ENCODE results near the gene GIPR. TPM values are rescaled to one million over a fixed set of nuclear protein-coding genes. Genes with fewer than 3 reads are reported as not detected.
"Not testable (repeated sequence)": the region's sequence is repeated elsewhere in the genome, so short reads cannot be mapped to it uniquely, and the experiment has no call there.

The GIPR gene
- total RNA-seq, 5 donors from 2014 or later (not counting 1 experiment from before 2014, with no cell fraction given), result 6.9 to 10.8 (median 7.1) TPM

- Mint-ChIP-seq H3K4me3 (peak overlapping the region in 1 of 3 donors; percentile 17), H3K9me3 (no peaks in the 10 kb centered on the region), H3K36me3 (peaks cover 14% of the 10 kb centered on the region), H3K4me1 (peaks cover 11 to 21% (median 14%) of the 10 kb centered on the region in 3 donors), H3K27me3 (no peaks in the 10 kb centered on the region), H3K27ac (peak overlapping the region in 1 of 2 donors; percentile 28)
- CTCF ChIA-PET, result interaction anchor here (0.6 to 3.4 kb wide), 2 partner anchors 11 to 1888 kb away, joined by 4 to 20 read pairs; partner anchors contain the start of genes QPCTL (in 1 of the 2) and SNRPD2 (in 1 of the 2)
- Histone ChIP-seq H3K9me3 (no peaks in the 10 kb centered on the region), H3K27ac (ENCODE audit: low read length) (no peak overlapping the region), H3K4me1 (ENCODE audit: control insufficient read depth in 1 of 2, extremely low read depth in 1 of 2, insufficient read depth in 2 of 2, low read length in 2 of 2) (peaks cover 0 to 28% of the 10 kb centered on the region in 2 experiments), H3K27me3 (replicated peaks in 1 of 2; ENCODE audit: control insufficient read depth in 2 of 2, extremely low read depth in 1 of 2, insufficient read depth in 2 of 2, low read length in 1 of 2) (peaks cover 0 to 8% of the 10 kb centered on the region in 2 experiments), H3K36me3 (ENCODE audit: control insufficient read depth in 2 of 2, extremely low read depth in 1 of 2, insufficient read depth in 1 of 2, low read length in 1 of 2) (peaks cover 0 to 16% of the 10 kb centered on the region in 2 donors), H3K4me3 (ENCODE audit: control insufficient read depth in 1 of 2, extremely low read depth in 1 of 2, low read length in 1 of 2) (no peak overlapping the region)
- DNase-seq (no peak), ATAC-seq (replicated peaks in 1 of 4) (no peak)
- POLR2A ChIA-PET, result interaction anchor here in 1 of 2 donors (0.7 kb wide), 1 partner anchor 1991 kb away, joined by 3 read pairs; no protein-coding TSS in a partner anchor
- WGBS (ENCODE audit: insufficient coverage), result 92% methylated on average over 6 of the region's 8 CpGs
Observed at GRCh38 chr19:45682117-45682516, 14.1 kb downstream of the GIPR start.

- DNase-seq (no peak), ATAC-seq (replicated peaks in 1 of 4) (no peak)
- Histone ChIP-seq H3K27ac (ENCODE audit: low read length) (no peak overlapping the region), H3K27me3 (replicated peaks in 1 of 2; ENCODE audit: control insufficient read depth in 2 of 2, extremely low read depth in 1 of 2, insufficient read depth in 2 of 2, low read length in 1 of 2) (peaks cover 0 to 3% of the 10 kb centered on the region in 2 experiments), H3K36me3 (ENCODE audit: control insufficient read depth in 2 of 2, extremely low read depth in 1 of 2, insufficient read depth in 1 of 2, low read length in 1 of 2) (peaks cover 1 to 24% of the 10 kb centered on the region in 2 donors), H3K4me3 (ENCODE audit: control insufficient read depth in 1 of 2, extremely low read depth in 1 of 2, low read length in 1 of 2) (no peak overlapping the region), H3K9me3 (no peaks in the 10 kb centered on the region), H3K4me1 (ENCODE audit: control insufficient read depth in 1 of 2, extremely low read depth in 1 of 2, insufficient read depth in 2 of 2, low read length in 2 of 2) (peaks cover 0 to 24% of the 10 kb centered on the region in 2 experiments)
- no peaks in the 10 kb centered on the region for H3K9me3 Mint-ChIP-seq
- peak overlapping the region in 1 of 2 donors; percentile 3 for H3K27ac Mint-ChIP-seq
- peaks cover 6 to 14% (median 8%) of the 10 kb centered on the region in 3 donors for H3K4me1 Mint-ChIP-seq
- ChIA-PET POLR2A (no interaction called here), CTCF (interaction anchor here in 1 of 2 donors (0.6 kb wide), 1 partner anchor 546 kb away, joined by 3 read pairs; no protein-coding TSS in a partner anchor)
- no peaks in the 10 kb centered on the region for H3K27me3 Mint-ChIP-seq
- H3K4me3 Mint-ChIP-seq, result no peak overlapping the region
- H3K36me3 Mint-ChIP-seq, result peaks cover 16% of the 10 kb centered on the region
- WGBS (ENCODE audit: insufficient coverage), result 88% methylated on average over 5 of the region's 5 CpGs
Observed at GRCh38 chr19:45682908-45683307, 14.9 kb downstream of the GIPR start.

- peaks cover 0 to 18% of the 10 kb centered on the region in 2 experiments for H3K4me1 ChIP-seq (ENCODE audit: control insufficient read depth in 1 of 2, extremely low read depth in 1 of 2, insufficient read depth in 2 of 2, low read length in 2 of 2)
- H3K9me3 Mint-ChIP-seq; ATAC-seq (replicated peaks in 1 of 4); H3K27ac ChIP-seq (ENCODE audit: low read length); DNase-seq; H3K4me3 ChIP-seq (ENCODE audit: control insufficient read depth in 1 of 2, extremely low read depth in 1 of 2, low read length in 1 of 2); H3K4me3 Mint-ChIP-seq; H3K9me3 ChIP-seq; H3K27me3 Mint-ChIP-seq; POLR2A ChIA-PET; H3K27ac Mint-ChIP-seq; H3K27me3 ChIP-seq (replicated peaks in 1 of 2; ENCODE audit: control insufficient read depth in 2 of 2, extremely low read depth in 1 of 2, insufficient read depth in 2 of 2, low read length in 1 of 2): not testable (repeated sequence)
- Mint-ChIP-seq H3K36me3 (peaks cover 24% of the 10 kb centered on the region), H3K4me1 (peaks cover 12 to 16% (median 12%) of the 10 kb centered on the region in 3 donors)
- WGBS (ENCODE audit: insufficient coverage), result 90% methylated on average over 4 of the region's 11 CpGs
- peaks cover 8 to 35% of the 10 kb centered on the region in 2 donors for H3K36me3 ChIP-seq (ENCODE audit: control insufficient read depth in 2 of 2, extremely low read depth in 1 of 2, insufficient read depth in 1 of 2, low read length in 1 of 2)
- CTCF ChIA-PET, result interaction anchor here (1.0 to 1.6 kb wide), 2 partner anchors 7 to 8 kb away, joined by 3 to 4 read pairs; partner anchors contain the start of gene QPCTL (in 1 of the 2)
Observed at GRCh38 chr19:45685045-45685444, 17.0 kb downstream of the GIPR start.

GRCh38 chr19:45687599-45687998 lies 19.6 kb downstream of the GIPR start:
- DNase-seq, result no peak
- peaks cover 8 to 35% of the 10 kb centered on the region in 2 donors for H3K36me3 ChIP-seq (ENCODE audit: control insufficient read depth in 2 of 2, extremely low read depth in 1 of 2, insufficient read depth in 1 of 2, low read length in 1 of 2)
- Mint-ChIP-seq H3K4me1 (peaks cover 11 to 24% (median 16%) of the 10 kb centered on the region in 3 donors), H3K9me3 (no peaks in the 10 kb centered on the region), H3K27me3 (no peaks in the 10 kb centered on the region), H3K4me3 (no peak overlapping the region), H3K27ac (no peak overlapping the region), H3K36me3 (peaks cover 24% of the 10 kb centered on the region)
- H3K27ac ChIP-seq (ENCODE audit: low read length), result no peak overlapping the region
- CTCF ChIA-PET, result no interaction called here
- ATAC-seq (replicated peaks in 1 of 4), result no peak
- POLR2A ChIA-PET, result interaction anchor here in 1 of 2 donors (0.6 kb wide), 1 partner anchor 1946 kb away, joined by 5 read pairs; no protein-coding TSS in a partner anchor
- H3K27me3 ChIP-seq (replicated peaks in 1 of 2; ENCODE audit: control insufficient read depth in 2 of 2, extremely low read depth in 1 of 2, insufficient read depth in 2 of 2, low read length in 1 of 2), result no peaks in the 10 kb centered on the region
- no peak overlapping the region for H3K4me3 ChIP-seq (ENCODE audit: control insufficient read depth in 1 of 2, extremely low read depth in 1 of 2, low read length in 1 of 2)
- WGBS (ENCODE audit: insufficient coverage), result 88% methylated on average over 3 of the region's 9 CpGs
- peaks cover 8 to 21% of the 10 kb centered on the region in 2 experiments for H3K4me1 ChIP-seq (ENCODE audit: control insufficient read depth in 1 of 2, extremely low read depth in 1 of 2, insufficient read depth in 2 of 2, low read length in 2 of 2)
- H3K9me3 ChIP-seq, result no peaks in the 10 kb centered on the region

DNA sequence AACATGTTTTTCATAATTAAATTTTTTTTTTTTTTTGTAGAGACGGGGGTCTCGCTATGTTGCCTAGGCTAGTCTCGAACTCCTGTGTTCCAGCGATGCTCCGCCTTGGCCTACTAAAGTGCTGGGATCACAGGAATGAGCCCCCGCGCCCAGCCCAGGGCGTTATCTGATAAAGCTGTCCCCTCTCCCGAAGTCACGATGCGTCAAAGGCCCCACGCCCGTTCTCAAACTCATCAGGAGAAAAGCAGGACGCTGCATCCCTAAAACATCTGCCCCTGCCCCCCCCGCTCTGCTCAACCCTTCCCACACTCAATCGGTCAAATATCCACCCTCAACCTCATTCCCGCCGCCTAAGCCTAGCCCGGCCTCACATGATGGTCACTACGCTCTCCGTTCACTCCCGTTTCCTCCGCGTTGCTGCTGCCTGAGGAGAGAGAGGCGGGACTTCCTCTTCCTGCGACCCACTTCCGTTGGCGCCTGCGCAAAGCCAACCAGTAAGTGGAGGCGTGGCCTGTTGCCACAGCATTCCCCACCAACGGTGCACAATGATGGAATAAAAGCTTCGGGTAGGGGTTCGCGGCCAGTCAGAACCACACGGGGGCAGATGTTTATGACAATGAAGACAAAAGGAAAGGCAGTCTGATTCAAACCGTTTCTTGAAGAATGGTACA lies 23.6 kb downstream of the GIPR start, which contains the start of gene SNRPD2:
SNRPD2 (minus strand) TSS at position 438 of the 671 bp plus-strand sequence; CDS start at position 373, 65 bp downstream.
- Histone ChIP-seq H3K9me3 (no peaks in the 10 kb centered on the region), H3K36me3 (ENCODE audit: control insufficient read depth in 2 of 2, extremely low read depth in 1 of 2, insufficient read depth in 1 of 2, low read length in 1 of 2) (peaks cover 10 to 34% of the 10 kb centered on the region in 2 donors), H3K27ac (ENCODE audit: low read length) (peak within 1 kb of the TSS; percentile 92), H3K27me3 (replicated peaks in 1 of 2; ENCODE audit: control insufficient read depth in 2 of 2, extremely low read depth in 1 of 2, insufficient read depth in 2 of 2, low read length in 1 of 2) (no peaks in the 10 kb centered on the region), H3K4me1 (ENCODE audit: control insufficient read depth in 1 of 2, extremely low read depth in 1 of 2, insufficient read depth in 2 of 2, low read length in 2 of 2) (peaks cover 8 to 33% of the 10 kb centered on the region in 2 experiments), H3K4me3 (ENCODE audit: control insufficient read depth in 1 of 2, extremely low read depth in 1 of 2, low read length in 1 of 2) (peak within 1 kb of the TSS; percentile 83 to 97)
- Mint-ChIP-seq H3K36me3 (peaks cover 22% of the 10 kb centered on the region), H3K27ac (peak within 1 kb of the TSS; percentile 93 to 98), H3K4me3 (peak within 1 kb of the TSS; percentile 94 to 97 (median 96)), H3K9me3 (no peaks in the 10 kb centered on the region), H3K4me1 (peaks cover 11 to 27% (median 24%) of the 10 kb centered on the region in 3 donors), H3K27me3 (no peaks in the 10 kb centered on the region)
- 0% methylated on average over 27 of the region's 36 CpGs for WGBS (ENCODE audit: insufficient coverage)
- peak in 32 of 35 experiments; percentile 82 to 94 (median 87) for DNase-seq
- CTCF ChIA-PET, result interaction anchor here (0.6 to 2.7 kb wide), 15 partner anchors 11 to 1154 kb away, joined by 3 to 30 read pairs (median 4); partner anchors contain the start of gene SIX5 (in 1 of the 2)
- POLR2A ChIA-PET, result interaction anchor here in 1 of 2 donors (1.2 kb wide), 1 partner anchor 39 kb away, joined by 4 read pairs; the partner anchor contains the start of gene FBXO46
- peak; percentile 58 to 64 (median 59) for ATAC-seq (replicated peaks in 1 of 4)
